OCI-LY7 (cell line): ENCODE results near the gene DENND1A. TPM values are rescaled to one million over a fixed set of nuclear protein-coding genes. Genes with fewer than 3 reads are reported as not detected.

Experiments used
- BruUV-seq: library from RNA; stranded (reverse); fragments of 400-500 nt; replicated peaks from 2 replicates; lab custom pipeline; 2021; lab: Mats Ljungman, UMichigan
- CTCF ChIA-PET: fragments of 300-600 bp; sonication (Branson Sonifier 250); formaldehyde crosslinking; loops from one replicate; lab custom pipeline; 2022; ENCODE audit warnings: antibody characterized with exemption; ENCODE audit not compliant: unreplicated experiment; lab: Charles Lee
- POLR2A ChIA-PET: fragments of 300-600 bp; sonication (Branson Sonifier 250); formaldehyde crosslinking; loops from one replicate; lab custom pipeline; 2022; ENCODE audit warnings: antibody characterized with exemption; lab: Charles Lee
- DNase-seq: peaks from one replicate; pipeline ENCODE4 v3.0.0-alpha.2; 2015; ENCODE audit warnings: low spot score
- H2AFZ ChIP-seq: fragments of 200-600 bp; sonication (generic), shearing (Covaris generic); 2 replicates; pipeline ENCODE4 v1.6.1; 2014; ENCODE audit warnings: mild to moderate bottlenecking, antibody characterized with exemption, low read length, moderate library complexity
- H3K27ac ChIP-seq: fragments of 200-600 bp; sonication (generic); 2 replicates; pipeline ENCODE4 v1.5.1; 2014; ENCODE audit warnings: mixed run types, low read depth, mild to moderate bottlenecking, moderate library complexity, low read length, inconsistent platforms; ENCODE audit not compliant: poor library complexity, severe bottlenecking
- H3K36me3 ChIP-seq: fragments of 200-600 bp; sonication (generic); 2 replicates; pipeline ENCODE4 v1.6.1; 2014; ENCODE audit warnings: mild to moderate bottlenecking, antibody characterized with exemption, low read length, moderate library complexity, mixed read lengths; ENCODE audit not compliant: insufficient read depth
- H3K4me1 ChIP-seq: fragments of 200-600 bp; sonication (generic); 2 replicates; pipeline ENCODE4 v1.5.1; 2014; ENCODE audit warnings: mild to moderate bottlenecking, low read length; ENCODE audit not compliant: insufficient read depth, poor library complexity, severe bottlenecking
- H3K4me2 ChIP-seq: fragments of 200-600 bp; sonication (generic); 2 replicates; pipeline ENCODE4 v1.6.1; 2014; ENCODE audit warnings: mild to moderate bottlenecking, low read length
- H3K4me3 ChIP-seq: fragments of 200-600 bp; sonication (generic); 2 replicates; pipeline ENCODE4 v1.5.1; 2014; ENCODE audit warnings: mild to moderate bottlenecking, low read depth, low read length; ENCODE audit not compliant: poor library complexity, severe bottlenecking
- H3K79me2 ChIP-seq: fragments of 200-600 bp; sonication (generic); 2 replicates; pipeline ENCODE4 v1.6.1; 2016; ENCODE audit warnings: low read depth, mild to moderate bottlenecking, low read length, moderate library complexity, mixed read lengths; ENCODE audit not compliant: insufficient read depth
- H3K9me2 ChIP-seq: fragments of 200-600 bp; sonication (generic); 2 replicates; pipeline ENCODE4 v1.6.1; 2016; ENCODE audit warnings: mild to moderate bottlenecking, low read length, mixed read lengths; ENCODE audit not compliant: insufficient read depth
- H3K9me3 ChIP-seq: fragments of 200-600 bp; sonication (generic); 2 replicates; pipeline ENCODE4 v1.6.1; 2014; ENCODE audit warnings: mild to moderate bottlenecking, mixed run types, low read length, mixed read lengths
- H4K20me1 ChIP-seq: fragments of 200-600 bp; sonication (generic); 2 replicates; pipeline ENCODE4 v1.6.1; 2014; ENCODE audit warnings: mild to moderate bottlenecking, antibody characterized with exemption, low read length, moderate library complexity, mixed read lengths; ENCODE audit not compliant: insufficient read depth
- EZH2phosphoT487 ChIP-seq: fragments of 200-600 bp; sonication (generic); IDR thresholded peaks from 2 replicates; pipeline ENCODE4 v1.6.1; 2018; ENCODE audit warnings: low read depth, borderline replicate concordance, mild to moderate bottlenecking, mixed run types, antibody characterized with exemption, low read length, moderate library complexity, mixed read lengths
- intact Hi-C: fragments of 100-400 bp; cut with micrococcal nuclease; formaldehyde crosslinking; loops from one replicate; pipeline ENCODE4 v1.10.0; 2022; ENCODE audit not compliant: unreplicated experiment
- total RNA-seq, 2 experiments: library from RNA; depleted of rRNA in 1 of 2; stranded (reverse); fragments of >200 nt in 1 of 2; shearing (Covaris generic) in 1 of 2; gene quantifications; 2 replicates each; pipeline ENCODE4 v1.2.3, GENCODE V29; 2014 to 2022
- TF ChIP-seq, protein P1 (sequence below): fragments of 200-600 bp; sonication (generic); conservative IDR thresholded peaks from 2 replicates; pipeline ENCODE4 v1.5.1; 2014; ENCODE audit warnings: mild to moderate bottlenecking, antibody characterized with exemption, low read length, moderate library complexity, mixed read lengths

The DENND1A gene
- total RNA-seq, 2 experiments from 2014 or later: 17.9 to 36.3 TPM

DNA sequence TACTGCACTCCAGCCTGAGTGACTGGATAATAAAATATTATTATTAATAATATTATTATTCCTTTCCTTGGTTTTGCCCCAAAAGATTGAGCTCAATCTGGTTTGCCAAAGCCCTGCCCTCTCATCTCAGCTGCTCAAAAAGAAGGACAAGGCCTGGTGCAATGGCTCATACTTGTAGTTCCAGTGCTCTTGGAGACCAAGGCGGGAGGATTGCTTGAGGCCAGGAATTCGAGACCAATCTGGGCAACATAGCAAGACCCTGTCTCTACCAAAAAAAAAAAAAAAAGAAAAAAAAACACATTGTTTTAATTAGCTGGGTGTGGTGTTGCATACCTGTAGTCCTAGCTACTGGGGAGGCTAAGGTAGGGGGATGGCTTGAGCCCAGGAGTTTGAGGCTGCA is 13.7 kb upstream of the DENND1A start:
- Histone ChIP-seq H3K36me3 (no peaks in the 10 kb centered on the region), H3K9me3 (no peaks in the 10 kb centered on the region), H3K4me1 (no peaks in the 10 kb centered on the region), H3K9me2 (no peaks in the 10 kb centered on the region), H2AFZ (no peak overlapping the region), H3K27ac (no peak overlapping the region), H3K79me2 (no peaks in the 10 kb centered on the region), H3K4me2 (no peak overlapping the region), H3K4me3 (no peak overlapping the region), H4K20me1 (no peaks in the 10 kb centered on the region)
- no TSS peak for BruUV-seq
- ChIA-PET POLR2A (interaction anchor here (0.6 to 1.2 kb wide), 4 partner anchors 12 to 179 kb away, joined by 3 to 7 read pairs (median 3); no protein-coding TSS in a partner anchor), CTCF (no interaction called here)
- TF ChIP-seq, protein P1, sequence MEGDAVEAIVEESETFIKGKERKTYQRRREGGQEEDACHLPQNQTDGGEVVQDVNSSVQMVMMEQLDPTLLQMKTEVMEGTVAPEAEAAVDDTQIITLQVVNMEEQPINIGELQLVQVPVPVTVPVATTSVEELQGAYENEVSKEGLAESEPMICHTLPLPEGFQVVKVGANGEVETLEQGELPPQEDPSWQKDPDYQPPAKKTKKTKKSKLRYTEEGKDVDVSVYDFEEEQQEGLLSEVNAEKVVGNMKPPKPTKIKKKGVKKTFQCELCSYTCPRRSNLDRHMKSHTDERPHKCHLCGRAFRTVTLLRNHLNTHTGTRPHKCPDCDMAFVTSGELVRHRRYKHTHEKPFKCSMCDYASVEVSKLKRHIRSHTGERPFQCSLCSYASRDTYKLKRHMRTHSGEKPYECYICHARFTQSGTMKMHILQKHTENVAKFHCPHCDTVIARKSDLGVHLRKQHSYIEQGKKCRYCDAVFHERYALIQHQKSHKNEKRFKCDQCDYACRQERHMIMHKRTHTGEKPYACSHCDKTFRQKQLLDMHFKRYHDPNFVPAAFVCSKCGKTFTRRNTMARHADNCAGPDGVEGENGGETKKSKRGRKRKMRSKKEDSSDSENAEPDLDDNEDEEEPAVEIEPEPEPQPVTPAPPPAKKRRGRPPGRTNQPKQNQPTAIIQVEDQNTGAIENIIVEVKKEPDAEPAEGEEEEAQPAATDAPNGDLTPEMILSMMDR: no peak
- no peak for TF ChIP-seq EZH2phosphoT487
- DNase-seq: no peak
- intact Hi-C loops: no loop called here

- H3K9me2 ChIP-seq: no peaks in the 10 kb centered on the region
- intact Hi-C loops: no loop called here
- no peak for TF ChIP-seq EZH2phosphoT487
- TF ChIP-seq, protein P1: no peak
- no peaks in the 10 kb centered on the region for H3K4me1 ChIP-seq
- H2AFZ ChIP-seq: no peak overlapping the region
- no TSS peak for BruUV-seq
- no peak overlapping the region for H3K4me3 ChIP-seq
- POLR2A ChIA-PET: no interaction called here
- CTCF ChIA-PET: no interaction called here
- no peak overlapping the region for H3K4me2 ChIP-seq
- H3K27ac ChIP-seq: no peak overlapping the region
- no peaks in the 10 kb centered on the region for H3K9me3 ChIP-seq
- no peaks in the 10 kb centered on the region for H3K36me3 ChIP-seq
- DNase-seq: no peak
- H4K20me1 ChIP-seq: no peaks in the 10 kb centered on the region
- no peaks in the 10 kb centered on the region for H3K79me2 ChIP-seq
Measured at GRCh38 chr9:123942542-123942941, 12.6 kb upstream of the DENND1A start.

- POLR2A ChIA-PET: no interaction called here
- Histone ChIP-seq H3K79me2 (no peaks in the 10 kb centered on the region), H4K20me1 (no peaks in the 10 kb centered on the region), H3K9me2 (no peaks in the 10 kb centered on the region), H3K4me1 (no peaks in the 10 kb centered on the region), H3K9me3 (no peaks in the 10 kb centered on the region; the same call in 1 of the 2 replicates), H3K36me3 (no peaks in the 10 kb centered on the region), H2AFZ (no peak overlapping the region), H3K4me2 (no peak overlapping the region), H3K27ac (no peak overlapping the region), H3K4me3 (no peak overlapping the region)
- intact Hi-C loops: no loop called here
- TF ChIP-seq, protein P1: no peak
- TF ChIP-seq EZH2phosphoT487: no peak
- CTCF ChIA-PET: interaction anchor here (0.8 kb wide), 1 partner anchor 23 kb away, joined by 3 read pairs; no protein-coding TSS in a partner anchor
- BruUV-seq: no TSS peak
- no peak for DNase-seq
Measured at GRCh38 chr9:123941524-123942070, 11.7 kb upstream of the DENND1A start.
